ENCODE measurements around the gene ELK4.

ELK4 gene

DNA sequence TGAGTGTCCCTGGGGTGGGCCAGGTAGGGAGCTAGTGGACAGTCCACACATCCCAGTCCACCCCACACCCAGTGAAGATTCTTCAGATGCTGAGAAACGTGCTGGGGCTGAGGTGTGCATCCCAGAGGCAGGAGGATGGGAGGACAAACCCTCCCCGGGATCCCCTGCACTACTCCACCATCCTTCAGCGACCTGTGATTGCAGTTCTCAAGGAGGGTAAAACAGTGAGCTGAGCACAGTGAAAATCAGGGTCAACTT lies 51.0 kb downstream of the ELK4 start:
- H3K4me3 ChIP-seq (replicated peaks in 1 of 2; ENCODE audit: low read depth in 2 of 2, low read length in 2 of 2) = no peak overlapping the region
- TF ChIP-seq, protein P1, sequence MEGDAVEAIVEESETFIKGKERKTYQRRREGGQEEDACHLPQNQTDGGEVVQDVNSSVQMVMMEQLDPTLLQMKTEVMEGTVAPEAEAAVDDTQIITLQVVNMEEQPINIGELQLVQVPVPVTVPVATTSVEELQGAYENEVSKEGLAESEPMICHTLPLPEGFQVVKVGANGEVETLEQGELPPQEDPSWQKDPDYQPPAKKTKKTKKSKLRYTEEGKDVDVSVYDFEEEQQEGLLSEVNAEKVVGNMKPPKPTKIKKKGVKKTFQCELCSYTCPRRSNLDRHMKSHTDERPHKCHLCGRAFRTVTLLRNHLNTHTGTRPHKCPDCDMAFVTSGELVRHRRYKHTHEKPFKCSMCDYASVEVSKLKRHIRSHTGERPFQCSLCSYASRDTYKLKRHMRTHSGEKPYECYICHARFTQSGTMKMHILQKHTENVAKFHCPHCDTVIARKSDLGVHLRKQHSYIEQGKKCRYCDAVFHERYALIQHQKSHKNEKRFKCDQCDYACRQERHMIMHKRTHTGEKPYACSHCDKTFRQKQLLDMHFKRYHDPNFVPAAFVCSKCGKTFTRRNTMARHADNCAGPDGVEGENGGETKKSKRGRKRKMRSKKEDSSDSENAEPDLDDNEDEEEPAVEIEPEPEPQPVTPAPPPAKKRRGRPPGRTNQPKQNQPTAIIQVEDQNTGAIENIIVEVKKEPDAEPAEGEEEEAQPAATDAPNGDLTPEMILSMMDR (IDR thresholded peaks at IDR 0.05; ENCODE audit: low read depth, low read length) = no peak
- no peak for DNase-seq (ENCODE audit: low read depth in 2 of 2)

DNA sequence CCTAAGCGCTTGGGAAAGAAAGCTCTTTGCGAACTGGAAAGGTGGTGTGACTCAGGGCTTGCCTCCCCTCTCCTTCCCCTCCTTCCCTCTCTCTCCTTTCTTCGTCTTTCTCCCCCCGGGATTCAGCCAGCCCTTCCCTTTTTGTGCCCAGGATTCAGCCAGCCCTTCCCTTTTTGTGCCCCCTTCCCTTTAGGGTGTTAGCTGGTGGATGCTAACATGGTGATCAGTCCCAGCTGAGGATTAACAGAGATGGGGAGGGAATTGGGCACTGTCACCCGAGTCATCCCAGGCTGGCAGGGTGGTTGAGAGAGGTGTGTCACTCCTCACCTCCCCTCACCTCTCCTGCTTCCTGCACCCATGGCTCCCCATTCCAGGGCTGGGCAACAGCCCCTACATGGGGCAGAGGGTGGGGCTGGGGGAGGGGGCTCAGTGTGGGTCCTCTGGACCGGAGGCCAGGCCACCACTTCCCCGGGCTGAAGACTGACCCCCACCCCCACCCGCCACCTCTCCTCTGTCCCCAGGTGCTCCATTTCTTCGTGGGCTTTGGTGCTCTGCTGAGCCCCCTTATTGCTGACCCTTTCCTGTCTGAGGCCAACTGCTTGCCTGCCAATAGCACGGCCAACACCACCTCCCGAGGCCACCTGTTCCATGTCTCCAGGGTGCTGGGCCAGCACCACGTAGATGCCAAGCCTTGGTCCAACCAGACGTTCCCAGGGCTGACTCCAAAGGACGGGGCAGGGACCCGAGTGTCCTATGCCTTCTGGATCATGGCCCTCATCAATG lies 51.5 kb downstream of the ELK4 start:
- H3K4me3 ChIP-seq (replicated peaks in 1 of 2; ENCODE audit: low read depth in 2 of 2, low read length in 2 of 2) = no peak overlapping the region
- DNase-seq (ENCODE audit: low read depth in 2 of 2) = no peak
- TF ChIP-seq, protein P1 (IDR thresholded peaks at IDR 0.05; ENCODE audit: low read depth, low read length) = no peak

DNA sequence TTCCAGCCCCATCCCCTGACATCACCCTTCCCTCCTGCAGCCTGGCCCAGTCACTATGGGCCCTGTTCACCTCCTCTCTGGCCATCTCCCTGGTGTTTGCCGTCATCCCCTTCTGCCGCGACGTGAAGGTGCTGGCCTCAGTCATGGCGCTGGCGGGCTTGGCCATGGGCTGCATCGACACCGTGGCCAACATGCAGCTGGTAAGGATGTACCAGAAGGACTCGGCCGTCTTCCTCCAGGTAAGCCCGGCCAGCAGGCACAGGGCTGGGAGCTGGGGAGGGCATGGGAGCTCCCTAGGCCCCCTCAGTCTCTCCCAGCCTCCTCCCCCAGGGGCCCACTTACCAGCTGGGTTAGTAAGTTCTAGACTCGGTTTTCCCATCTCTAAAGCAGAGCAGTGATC lies 52.1 kb downstream of the ELK4 start:
- H3K4me3 ChIP-seq (replicated peaks in 1 of 2; ENCODE audit: low read depth in 2 of 2, low read length in 2 of 2) = no peak overlapping the region
- no peak for DNase-seq (ENCODE audit: low read depth in 2 of 2)
- TF ChIP-seq, protein P1 (IDR thresholded peaks at IDR 0.05; ENCODE audit: low read depth, low read length) = no peak

DNA sequence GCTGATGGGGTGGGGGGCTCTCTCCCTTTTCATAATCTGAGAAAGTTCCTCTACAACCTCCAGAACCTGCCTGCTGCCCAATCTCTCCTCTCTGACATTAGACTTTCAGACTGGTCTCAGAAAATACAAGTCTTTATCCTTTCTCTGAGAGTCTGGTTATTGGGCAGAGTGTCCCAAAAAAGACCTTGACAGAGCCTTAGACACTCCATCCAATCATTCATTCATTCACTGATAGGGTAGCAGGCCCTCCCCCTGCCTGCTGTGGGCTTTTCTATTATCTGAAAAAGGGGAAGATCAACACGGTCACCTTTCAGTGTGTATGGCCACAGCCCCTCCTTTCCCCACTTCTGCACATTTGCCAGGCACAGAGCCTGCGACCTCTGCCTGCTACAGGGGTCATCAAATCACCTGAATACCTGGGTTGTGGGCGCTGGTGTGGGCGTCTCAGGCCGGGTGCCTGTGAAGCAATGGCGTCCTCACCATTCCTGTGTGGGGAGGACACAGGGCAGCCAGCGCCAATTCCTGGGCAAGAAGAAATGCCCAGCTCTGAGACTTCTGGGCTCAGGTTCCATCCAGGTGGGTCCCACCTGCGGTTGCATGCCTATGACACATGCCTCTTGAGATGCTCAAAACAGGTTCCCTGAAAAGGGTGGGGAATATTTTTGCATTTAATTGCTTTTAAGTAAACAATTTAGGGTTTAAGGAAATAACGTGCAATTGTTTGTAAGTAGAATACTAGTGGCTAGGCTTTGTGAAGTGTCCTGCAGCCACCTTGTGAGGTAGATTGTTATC lies 52.8 kb downstream of the ELK4 start:
- TF ChIP-seq, protein P1 (IDR thresholded peaks at IDR 0.05; ENCODE audit: low read depth, low read length) = no peak
- no peak for DNase-seq (ENCODE audit: low read depth in 2 of 2)
- H3K4me3 ChIP-seq (replicated peaks in 1 of 2; ENCODE audit: low read depth in 2 of 2, low read length in 2 of 2) = no peak overlapping the region

DNA sequence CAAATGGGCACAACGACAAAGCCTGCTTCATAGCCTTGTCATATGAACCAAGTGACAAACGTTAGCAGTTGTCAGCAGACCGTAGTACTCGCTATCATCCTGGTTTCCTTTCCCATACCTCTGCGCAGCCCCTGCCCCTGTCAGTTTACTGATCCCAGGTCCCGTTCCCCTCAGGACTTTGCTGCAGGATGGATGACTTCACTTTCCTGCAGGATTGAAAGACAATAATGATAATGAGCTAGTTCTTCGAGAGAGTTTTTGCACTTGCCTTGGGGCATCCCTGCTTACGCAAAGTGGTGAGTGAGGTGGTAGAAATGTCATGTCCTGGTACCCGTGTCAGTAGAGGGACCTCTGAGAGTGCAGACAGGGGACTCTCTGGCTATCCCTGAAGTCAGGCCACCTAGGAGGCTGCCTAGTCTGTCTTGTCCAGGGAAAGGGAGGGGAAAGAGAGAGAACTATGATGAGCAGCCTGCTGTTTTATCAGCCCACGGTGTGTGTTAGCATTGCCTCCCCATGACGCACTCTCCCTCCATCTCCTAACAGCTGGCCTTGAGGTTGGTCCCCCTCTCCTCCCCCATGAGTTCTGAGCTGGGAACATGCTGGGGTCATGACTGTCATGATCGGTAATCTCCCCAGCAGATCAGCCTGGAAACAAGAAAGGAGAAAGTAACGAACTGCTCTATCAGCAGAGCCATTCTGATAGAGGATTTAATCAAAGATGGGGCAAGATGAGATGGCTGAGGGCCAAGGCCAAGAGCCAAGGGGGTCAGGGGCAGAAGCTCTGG lies 53.7 kb downstream of the ELK4 start:
- no peak overlapping the region for H3K4me3 ChIP-seq (replicated peaks in 1 of 2; ENCODE audit: low read depth in 2 of 2, low read length in 2 of 2)
- TF ChIP-seq, protein P1 (IDR thresholded peaks at IDR 0.05; ENCODE audit: low read depth, low read length) = no peak
- no peak for DNase-seq (ENCODE audit: low read depth in 2 of 2)

DNA sequence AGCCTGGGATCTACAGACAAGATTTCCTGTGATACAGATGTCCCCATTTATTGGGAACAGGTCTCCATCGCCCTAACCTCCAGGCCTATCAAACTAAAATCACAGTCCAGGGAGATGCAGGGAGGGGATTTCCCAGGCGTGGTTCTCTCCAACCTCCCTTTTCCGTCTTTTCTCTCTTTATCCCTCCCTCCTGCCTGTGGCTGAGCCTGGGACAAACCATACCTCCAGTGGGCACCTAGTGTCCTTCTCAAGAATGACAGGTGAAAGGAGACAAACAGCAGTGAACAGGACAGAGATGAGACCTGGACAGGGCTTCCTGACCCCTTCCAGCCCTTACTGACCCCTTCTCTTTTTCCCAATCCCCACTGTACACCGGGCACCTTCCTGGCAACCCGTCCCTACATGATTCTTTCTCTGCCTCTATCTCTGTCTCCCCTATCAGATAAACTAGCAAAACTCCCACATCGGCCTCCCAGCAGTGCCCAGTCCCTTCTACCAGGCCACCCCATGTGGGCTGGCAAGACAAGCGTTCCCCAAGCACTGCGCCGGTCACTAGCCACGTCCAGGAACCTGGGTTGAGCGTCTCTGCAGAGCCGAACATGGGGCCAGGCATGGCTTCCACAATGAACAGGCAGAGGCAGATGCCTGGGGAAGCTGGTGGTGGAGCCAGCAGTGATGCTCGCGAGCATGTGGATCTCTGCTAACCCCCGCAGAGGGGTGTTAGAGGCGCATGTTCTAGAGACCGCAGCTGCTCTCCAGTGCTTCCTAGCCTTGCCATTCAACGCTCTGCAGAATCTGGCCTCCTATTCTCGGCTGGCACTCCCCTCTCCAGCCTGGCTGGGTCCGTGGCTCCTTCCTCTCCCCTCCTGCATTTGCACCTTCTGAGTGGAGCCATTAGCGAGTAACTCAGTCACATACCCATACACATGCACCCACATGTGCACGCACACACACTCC lies 54.7 kb downstream of the ELK4 start:
- TF ChIP-seq, protein P1 (IDR thresholded peaks at IDR 0.05; ENCODE audit: low read depth, low read length) = no peak
- DNase-seq (ENCODE audit: low read depth in 2 of 2) = no peak

More for the DNA sequence above, 54.7 kb downstream of the ELK4 start:
- no peak overlapping the region for H3K4me3 ChIP-seq (replicated peaks in 1 of 2; ENCODE audit: low read depth in 2 of 2, low read length in 2 of 2)

Data from cardiac fibroblast (primary cell).